Hematopoietic multipotent progenitor cell treated with erythropoietin and hydrocortisone succinate and interleukin-3 and kit ligand, for 4 days (in vitro differentiated cells): ENCODE measurements around the gene SLAMF1.

Source experiments
- DNase-seq: peaks from one replicate; pipeline ENCODE4 v3.0.0-alpha.2; 2015

Gene SLAMF1, protein sequence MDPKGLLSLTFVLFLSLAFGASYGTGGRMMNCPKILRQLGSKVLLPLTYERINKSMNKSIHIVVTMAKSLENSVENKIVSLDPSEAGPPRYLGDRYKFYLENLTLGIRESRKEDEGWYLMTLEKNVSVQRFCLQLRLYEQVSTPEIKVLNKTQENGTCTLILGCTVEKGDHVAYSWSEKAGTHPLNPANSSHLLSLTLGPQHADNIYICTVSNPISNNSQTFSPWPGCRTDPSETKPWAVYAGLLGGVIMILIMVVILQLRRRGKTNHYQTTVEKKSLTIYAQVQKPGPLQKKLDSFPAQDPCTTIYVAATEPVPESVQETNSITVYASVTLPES

DNA sequence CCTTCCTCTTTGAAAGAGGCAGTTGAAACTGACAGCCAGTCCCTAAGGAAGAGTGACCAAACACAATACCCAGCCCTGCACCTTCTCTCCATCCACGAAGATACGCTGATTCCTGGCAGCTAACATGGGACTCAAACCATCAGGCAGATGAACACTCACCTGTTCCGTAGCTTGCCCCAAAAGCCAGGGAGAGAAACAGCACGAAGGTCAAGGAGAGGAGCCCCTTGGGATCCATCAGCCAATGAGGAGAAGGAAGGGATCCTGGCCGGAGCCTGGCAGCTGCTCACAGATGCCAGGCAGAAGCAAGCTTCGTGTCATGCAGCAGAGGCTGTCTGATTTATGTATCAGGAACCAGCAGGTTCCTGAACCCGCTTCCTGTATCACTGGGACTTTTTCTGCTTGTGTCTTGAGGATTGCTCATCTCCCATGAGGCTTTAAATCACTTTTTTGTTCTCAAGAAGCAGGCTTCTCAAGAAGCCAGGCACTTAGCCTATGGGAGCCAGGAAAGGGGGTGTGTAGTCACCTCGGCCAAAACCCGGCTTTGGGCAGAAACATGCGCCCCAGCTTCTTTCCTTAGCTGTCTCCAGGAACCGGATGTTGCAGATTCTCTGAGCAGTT is at the start of gene SLAMF1:
Gene SLAMF1, minus strand, starts transcription at position 334 of the 618 bp plus-strand sequence. Its CDS starts 99 bp downstream, at position 235.
- DNase-seq: peak; percentile 67

DNA sequence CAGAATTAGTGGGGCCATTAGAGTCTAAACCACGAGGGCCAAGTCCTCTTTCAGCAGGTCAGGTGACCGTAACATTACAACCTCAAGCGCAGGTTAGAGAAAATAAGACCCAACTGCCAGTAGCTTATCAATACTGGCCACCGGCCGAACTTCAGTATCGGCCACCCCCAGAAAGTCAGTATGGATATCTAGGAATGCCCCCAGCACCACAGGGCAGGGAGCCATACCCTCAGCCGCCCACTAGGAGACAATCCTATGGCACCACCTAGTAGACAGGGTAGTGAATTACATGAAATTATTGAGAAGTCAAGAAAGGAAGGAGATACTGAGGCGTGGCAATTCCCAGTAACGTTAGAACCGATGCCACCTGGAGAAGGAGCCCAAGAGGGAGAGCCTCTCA is 45.5 kb upstream of the SLAMF1 start:
- peak; percentile 47 for DNase-seq

DNA sequence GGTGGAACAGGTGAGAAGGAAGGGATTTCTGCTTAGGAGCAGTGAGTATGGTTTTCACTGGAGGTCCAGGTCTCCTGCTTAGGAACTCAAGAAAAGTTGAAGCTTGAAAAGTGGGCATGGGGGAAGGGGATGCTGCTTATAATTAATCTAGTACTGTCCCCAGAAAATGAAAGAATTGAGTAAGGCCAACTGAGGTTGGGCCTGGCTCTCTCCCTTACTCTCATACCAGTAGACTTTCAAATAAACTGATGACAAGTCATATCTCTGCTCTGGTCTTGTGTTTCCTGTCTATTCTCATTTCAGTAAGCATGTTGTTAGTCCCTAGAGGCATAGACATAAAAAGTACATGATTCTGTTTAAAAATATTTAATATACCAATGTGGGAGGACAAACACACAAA is 38.4 kb upstream of the SLAMF1 start:
- DNase-seq: no peak

DNA sequence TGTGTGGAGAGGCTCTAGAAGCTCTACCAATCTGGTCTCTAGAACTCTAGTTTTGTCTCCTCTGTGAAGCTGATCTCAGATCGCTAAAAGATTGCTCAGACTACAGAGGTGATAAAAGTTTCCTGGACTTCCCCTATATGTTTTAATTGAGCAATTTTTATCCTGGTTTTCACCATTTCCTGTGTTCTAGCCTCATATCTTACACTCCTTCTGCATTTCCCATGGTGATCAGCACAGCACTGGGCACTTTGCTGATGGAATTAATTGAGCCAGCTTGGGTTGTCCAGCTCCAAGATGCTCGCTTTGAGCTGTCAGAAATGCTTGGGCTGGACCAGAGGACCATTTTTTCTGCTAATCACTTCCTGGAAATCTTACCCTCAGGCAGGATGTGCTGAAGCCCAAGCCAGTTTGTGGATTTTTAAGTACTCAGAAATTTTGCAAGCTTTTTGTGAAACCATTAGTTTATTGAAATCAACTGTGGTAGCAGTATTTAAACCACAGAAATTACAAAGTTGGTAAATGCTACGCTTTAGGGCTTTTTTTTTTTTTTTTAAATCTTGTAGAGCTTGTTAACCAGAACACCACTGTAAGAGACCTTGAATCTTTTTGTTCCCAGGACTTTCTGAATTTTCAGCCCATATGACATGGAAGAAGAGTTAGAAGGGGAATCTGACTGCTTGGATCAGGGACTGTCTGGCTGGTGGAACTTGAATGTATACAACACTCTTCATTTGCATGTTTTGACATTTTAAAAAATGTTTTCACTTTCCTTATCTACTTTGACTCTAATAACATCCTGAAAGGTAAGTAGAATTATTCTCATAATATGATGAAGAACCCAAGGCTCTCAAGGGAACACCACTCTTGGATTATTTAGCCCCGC is 36.4 kb upstream of the SLAMF1 start:
- peak; percentile 80 for DNase-seq

DNA sequence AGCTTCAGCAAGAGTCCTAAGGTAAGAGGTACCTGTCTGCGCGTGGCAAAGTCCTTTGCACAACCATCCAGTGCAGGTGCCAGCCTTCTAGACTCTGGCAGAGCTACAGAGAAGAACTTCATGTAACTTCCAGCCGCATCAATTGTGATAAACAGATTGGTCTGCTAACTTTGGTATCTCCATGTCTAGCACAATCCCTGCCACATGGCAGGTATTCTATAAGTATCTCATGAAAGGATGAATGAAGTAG is 35.0 kb upstream of the SLAMF1 start:
- DNase-seq: no peak

DNA sequence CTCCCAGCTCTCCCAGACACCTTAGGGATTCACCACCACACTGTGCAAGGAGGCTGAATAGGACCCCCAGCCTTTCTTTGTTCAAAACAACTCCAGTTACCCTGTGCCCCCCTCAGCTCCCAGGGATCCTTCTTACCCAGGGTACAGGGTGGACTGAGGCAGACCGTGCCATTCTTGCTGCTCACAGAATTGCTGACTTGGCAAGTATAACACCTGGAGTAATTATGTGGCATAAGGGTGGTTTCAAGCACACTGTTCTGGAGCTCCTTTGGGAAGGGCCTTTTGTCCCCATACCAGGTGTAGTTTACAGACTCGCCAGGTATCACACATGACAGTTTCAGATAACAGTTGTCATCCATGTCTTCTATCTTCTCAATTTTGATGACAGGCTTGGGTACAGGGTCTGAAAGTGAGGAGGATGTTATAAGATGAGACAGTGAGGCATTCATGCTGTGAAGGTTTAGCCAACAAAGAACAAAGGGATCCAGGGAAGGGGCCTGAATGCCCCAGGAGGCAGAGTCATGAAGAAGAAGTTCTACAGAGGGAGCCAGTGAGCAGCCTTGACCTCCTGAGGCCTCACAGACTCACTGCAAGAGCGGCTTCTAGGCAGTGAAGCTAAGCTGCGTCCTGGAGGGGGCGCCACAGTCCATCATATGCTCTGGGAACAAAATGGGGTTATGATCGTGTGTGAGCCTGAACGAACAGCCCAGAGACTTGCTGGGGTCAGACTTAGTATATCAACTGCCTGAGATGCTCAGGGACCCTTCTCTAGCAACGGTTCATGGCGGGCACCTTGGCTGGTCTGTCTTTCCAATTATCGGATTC is 34.4 kb upstream of the SLAMF1 start:
- DNase-seq: peak; percentile 96

DNA sequence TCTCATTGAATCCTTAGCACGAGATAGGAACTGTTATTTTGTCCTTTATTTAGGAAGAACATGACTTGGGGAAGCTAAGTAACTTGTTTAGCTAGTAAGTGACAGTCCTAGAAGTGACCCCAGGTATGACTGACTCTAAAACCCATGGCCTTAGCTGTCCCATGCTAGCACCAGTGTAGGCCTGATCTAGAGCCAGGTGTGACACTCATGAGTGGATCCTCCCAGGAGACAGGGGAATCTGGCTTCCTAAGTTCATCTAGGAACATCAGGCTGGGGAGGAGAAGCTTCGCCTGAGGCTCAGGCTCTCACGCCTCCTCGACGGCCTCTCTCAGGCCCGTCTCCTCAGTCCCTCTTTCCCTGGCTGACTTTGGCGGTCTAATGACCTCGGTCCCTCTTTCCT is 33.6 kb upstream of the SLAMF1 start:
- no peak for DNase-seq

DNA sequence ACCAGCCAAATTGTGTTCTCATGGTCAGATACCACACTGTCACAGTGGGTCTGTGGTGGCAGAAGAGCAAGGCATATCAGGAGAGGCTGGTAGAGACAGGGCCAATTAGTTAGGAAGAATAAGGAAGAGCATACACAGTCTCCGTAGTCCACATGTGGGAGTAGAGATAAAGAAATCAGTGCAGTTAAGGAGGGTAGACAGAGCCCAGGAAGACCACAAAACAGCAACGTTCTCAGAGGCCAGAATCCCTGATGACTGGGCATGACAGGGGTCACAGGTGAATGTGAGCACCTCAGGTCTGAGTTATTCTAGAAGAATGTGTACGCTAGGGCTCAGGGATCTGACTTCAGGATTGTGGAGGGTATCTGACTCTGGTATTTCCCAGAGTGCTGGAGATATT is 33.0 kb upstream of the SLAMF1 start:
- DNase-seq: no peak

DNA sequence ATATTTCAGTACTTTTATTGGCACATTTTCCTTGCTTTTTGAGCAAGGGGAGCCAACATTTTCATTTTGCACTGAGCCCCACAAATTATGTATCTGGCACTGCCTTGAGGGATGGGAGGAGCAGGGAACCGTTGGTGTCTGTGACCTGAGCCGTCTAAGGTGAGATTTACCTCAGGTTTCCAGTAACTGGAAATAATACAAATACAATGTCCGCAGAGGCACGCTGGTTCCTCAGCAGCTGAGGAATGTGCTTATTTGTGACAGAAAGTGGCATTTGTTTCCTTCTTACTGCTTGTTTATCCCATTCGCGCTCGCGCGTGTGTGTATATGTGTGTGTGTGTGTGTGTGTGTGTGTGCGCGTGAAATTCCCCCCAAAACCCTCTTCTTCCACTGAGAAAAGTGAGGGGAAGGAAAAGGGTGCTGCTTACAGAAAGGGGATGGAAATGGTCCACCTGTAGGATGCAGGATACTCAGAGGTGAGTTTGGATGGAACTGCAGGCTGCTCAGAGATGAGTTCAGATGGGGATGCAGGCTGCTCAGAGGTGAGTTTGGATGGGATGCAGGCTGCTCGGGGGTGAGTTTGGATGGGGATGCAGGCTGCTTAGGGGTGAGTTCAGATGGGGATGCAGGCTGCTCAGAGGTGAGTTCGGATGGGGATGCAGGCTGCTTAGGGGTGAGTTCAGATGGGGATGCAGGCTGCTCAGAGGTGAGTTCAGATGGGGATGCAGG is 30.2 kb upstream of the SLAMF1 start:
- DNase-seq: no peak

DNA sequence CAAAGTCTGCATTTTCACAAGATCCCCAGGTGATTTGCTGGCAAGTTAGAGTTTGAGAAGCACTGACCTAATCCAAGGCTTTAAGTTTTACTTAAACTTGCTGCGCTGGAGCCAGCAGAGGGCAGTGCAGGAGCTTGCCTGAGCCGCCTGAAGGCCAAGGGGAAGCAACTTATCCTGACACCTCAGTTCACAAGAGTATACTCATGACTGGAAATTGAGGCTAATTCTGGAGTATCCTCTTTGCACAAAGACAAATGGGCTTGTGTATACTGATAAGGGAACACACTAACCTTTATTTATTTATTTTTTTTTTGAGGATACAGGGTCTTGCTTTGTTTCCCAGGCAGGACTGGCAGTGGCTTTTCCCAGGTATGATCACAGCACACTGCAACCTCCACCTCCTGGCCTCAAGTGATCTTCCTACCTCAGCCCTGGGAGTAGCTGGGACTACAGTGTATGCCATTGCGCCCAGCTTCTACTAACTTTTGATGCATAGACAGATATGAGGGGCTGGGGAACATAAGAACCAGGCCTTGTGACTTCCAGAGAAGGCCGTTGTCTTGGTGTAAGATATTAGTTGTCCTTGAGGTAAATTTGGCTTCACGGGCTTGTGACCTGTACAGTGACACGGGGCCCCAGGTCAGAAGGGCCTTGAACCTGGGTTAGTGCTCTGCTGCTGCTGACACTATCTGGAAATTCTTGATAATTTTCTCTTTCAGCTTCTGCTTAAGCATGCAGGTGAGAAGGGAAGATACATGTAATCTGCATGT is 29.0 kb upstream of the SLAMF1 start:
- DNase-seq: peak; percentile 90

DNA sequence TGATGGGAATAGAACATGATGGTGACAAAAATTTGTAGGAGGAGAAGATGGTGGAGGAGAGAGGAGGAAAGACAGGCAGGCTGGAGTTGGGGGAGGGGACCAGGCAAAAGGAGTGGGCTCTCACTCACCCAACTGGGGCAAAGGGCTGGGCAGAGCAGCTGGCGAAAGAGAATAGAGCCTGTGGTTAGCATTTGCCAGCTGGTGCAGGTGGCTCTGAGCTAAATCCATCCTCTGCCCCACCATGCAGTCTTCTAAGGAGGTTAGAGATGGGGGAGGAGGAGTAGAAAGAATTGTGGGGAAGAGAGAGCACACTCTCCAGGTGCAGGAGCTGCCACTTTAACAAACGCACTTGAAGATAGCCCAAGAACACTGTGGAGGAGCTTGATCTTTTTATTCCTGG is 27.6 kb upstream of the SLAMF1 start:
- DNase-seq: no peak

DNA sequence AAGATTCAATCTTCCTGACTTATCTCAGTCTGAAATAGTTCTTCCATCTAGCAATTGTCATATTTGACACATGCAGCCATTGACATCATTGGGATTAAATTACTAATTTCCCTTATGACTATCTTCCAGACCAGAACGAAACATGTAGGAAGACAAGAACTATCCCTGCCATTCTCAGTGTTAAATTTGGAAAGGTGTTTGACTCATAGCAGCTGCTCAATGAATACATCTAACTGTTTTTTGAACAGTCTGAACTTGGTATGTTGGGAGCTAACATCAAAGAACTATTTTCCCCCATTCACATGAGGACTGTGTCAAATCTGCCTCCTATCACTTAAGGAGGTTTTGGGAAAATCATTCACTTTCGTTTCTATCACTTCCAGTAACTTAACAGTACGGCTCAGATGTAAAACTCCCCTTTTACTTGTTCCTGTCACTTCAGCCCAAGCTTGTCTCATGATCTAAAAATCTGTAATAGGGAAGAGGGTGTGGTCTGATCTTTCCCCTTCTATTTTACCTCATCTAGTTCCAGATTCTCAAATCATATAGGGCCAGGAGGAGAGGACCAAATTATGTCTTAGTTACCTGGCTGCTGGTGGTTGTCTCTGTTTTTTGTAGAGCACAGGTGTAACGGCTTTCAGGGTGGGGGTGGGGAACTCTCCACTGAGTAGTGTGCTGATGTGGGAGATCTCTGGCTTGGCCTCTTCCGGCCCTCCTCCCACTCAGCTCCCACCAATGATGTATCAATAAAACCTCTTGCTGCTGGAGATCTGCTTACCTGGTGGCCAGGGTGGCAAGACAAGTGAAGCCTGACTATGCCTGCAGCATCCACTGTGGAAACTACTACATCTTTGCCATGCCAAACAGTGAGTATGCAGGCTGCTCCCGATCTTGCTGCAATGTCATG is 26.2 kb upstream of the SLAMF1 start:
- no peak for DNase-seq

DNA sequence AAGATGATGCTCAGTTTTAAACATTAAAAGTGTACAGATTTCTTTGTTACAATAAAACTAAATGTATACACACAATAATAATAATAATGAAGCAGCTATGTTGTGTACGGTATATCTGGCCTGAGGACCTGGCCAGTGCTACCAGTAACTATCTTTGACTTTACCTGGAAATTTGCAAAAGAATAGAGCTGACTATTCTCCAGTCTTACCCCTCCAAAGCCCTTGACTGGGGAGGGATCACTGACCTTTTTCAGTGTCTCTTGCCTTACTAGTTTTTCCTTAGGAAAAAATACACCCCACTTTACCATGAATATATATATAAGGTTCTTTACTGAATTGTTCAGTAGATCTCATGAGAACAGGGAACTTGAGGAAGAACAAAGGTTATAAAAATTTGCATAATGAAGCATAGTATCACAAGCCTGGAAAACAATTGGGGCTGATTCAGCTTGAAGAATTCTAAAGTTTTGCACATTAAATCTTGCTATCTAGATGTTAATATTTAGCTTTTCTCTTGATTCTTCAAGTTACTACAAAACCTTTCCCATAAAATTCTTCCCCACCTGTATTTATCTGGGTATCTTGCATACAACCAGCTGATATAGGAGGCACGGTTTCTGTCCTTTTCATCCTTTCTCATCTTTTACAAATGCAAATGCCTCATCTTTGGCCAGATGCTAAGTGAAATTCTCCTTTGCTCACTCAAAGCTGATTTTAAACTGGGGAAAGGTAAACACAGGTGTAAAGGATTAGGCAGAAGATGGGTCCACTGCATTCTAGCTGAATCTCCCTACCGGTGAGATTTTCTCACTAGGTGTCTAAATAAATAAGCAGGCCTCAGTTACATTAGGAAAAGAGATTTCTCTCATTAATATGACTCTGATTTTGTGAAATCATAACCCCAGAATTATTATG is 25.0 kb upstream of the SLAMF1 start:
- DNase-seq: no peak

DNA sequence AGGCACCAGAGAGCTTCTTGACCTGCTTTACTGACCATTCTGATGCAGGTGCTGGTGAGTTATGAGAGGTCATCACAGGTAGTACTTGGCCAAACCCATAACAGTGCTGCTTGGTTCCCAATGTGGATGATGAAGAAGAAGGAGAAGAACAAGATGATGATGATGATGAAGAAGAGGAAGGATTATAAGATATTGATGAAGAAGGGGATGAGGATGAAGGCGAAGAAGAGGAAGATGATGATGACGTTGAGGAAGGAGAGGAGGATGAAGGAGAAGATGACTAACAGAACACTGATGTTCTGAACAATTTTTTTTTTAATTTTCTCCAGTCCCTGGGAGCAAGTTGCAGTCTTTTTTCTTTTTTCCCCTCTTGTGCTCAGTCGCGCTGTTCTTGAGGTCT is 23.9 kb upstream of the SLAMF1 start:
- DNase-seq: no peak

DNA sequence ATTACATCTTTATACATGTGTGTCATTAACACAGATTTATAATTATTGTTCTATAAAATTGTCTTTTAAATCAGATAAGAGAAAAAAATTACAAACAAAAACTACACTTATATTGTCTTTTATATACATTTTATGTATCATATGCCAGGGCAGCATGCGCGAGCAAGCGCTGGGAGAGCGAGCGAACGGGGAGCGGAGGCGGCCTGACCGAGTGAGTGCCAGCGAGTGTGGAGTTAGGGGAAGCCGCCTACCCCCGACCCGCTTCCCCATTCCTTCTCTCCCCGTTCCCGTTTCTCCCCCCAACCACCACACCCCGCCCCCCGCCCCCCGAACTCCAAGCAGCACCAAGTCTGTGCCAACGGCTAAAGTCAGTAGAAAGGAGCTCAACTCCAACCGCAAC is 23.0 kb upstream of the SLAMF1 start:
- no peak for DNase-seq

DNA sequence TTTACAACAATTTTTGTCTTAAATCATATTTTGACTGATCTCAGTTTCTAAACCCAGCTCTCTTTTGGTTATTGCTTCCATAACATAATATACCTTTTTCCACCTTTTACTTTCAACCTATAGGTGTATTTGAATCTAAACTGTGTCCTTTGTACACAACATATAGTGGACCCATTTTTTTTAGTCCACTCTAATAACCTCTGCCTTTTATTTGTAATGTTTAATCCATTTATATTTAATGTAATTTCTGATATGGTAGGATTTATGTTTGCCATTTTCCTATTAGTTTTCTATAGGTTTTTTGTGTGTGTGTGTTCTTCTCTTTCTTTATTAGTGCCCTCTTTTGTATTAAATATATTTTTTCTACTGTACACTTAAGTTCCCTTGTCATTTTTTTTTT is 22.4 kb upstream of the SLAMF1 start:
- no peak for DNase-seq

DNA sequence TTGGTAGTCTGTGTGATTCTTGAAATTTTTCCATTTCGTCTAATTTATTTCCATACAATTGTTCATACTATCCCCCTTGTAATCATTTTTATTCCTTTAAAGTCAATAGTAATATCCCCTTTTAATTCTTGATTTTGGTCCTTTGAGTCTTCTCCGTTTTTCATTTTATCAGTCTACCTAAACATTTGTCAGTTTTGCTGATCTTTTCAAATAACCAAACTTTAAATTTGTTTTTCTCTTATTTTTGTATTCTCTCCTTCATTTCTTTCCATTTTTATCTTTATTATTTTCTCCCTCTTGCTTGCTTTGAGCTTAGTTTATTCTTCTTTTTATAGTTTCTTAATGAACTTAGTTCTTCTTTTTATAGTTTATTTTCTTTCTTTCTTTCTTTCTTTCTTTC is 21.1 kb upstream of the SLAMF1 start:
- DNase-seq: no peak

DNA sequence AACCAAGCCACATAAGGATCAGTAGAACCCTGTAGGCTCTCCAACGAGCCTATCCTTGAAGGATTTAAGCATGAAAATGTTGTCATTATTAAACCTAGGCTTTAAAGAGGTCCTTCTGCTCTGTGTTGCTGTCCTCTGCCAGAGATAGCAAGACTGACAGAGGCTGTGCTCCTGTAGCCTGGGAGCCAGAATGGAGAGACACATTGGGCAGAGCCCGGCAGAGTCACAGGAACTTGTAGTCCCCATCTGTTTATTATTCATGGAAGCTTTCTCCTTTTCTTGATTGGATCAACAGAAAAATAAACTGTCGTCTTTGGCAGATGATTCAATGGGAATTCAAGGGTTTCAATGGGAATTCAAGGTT is 19.2 kb upstream of the SLAMF1 start:
- DNase-seq: no peak

DNA sequence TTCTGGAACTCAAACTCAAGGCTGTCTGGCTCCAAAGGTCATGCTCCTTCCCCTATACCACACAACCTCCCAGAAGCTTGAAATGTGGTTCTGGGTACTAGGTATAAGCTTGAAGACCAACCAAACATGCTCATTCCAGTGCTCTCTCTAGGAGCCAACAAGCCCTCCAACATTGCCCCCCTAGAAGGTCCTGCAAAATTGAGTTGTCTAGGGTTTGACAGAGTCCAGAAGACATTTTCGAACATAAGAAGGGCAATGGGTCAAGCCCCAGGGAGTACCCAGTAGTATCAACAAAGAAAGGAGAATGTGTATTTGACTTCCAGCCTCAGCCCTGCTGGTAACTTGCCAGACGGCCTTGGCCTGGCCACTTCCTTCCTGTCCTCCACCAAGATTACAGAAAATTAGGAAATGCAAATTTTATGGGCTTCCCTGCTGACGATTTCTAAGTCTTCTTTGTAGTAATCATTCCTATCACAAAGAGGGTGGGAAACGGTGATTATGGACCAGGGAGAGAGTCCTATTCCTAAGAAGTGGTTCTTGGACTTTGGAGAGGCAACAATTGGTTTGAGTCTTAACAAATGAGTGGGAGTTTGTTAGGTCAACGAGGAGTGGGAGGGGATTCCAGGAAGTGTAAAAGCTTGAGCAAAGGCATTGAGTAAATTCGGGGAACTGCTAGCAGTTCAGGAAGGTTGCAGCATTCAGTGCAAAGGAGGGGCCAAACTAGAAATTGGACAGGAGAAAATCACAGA is 18.7 kb upstream of the SLAMF1 start:
- DNase-seq: peak; percentile 84
